GM21390 (cell line): ENCODE data around the gene GAS1.

Experiments
- ATAC-seq: cut with Tn5 transposase; IDR thresholded peaks from one replicate; pipeline ENCODE4 v1.9.1; 2021; ENCODE audit not compliant: unreplicated experiment

Gene GAS1

GRCh38 chr9:86947146-86948073 lies at the start of gene GAS1:
Gene GAS1, minus strand, starts transcription at chr9:86947506. Its CDS starts 727 bp downstream, at chr9:86946779.
- peak; percentile 53 for ATAC-seq

- no peak for ATAC-seq
These were observed 46.9 kb upstream of the GAS1 start for GRCh38 chr9:86994231-86994630.

GRCh38 chr9:86993830-86994229 lies 46.5 kb upstream of the GAS1 start:
- no peak for ATAC-seq

- no peak for ATAC-seq
These were observed 43.8 kb upstream of the GAS1 start for GRCh38 chr9:86991077-86991476.

- no peak for ATAC-seq
These were observed 43.0 kb upstream of the GAS1 start for GRCh38 chr9:86990290-86990689.

GRCh38 chr9:86987900-86988299 lies 40.6 kb upstream of the GAS1 start:
- no peak for ATAC-seq

- no peak for ATAC-seq
These were observed 37.9 kb upstream of the GAS1 start for GRCh38 chr9:86985132-86985647.

- no peak for ATAC-seq
These were observed 36.4 kb upstream of the GAS1 start for GRCh38 chr9:86983620-86984259.

- ATAC-seq: no peak
These were observed 35.9 kb upstream of the GAS1 start for GRCh38 chr9:86983249-86983619.

GRCh38 chr9:86980802-86981201 lies 33.5 kb upstream of the GAS1 start:
- ATAC-seq: no peak

GRCh38 chr9:86979657-86980056 lies 32.4 kb upstream of the GAS1 start:
- no peak for ATAC-seq

GRCh38 chr9:86978922-86979474 lies 31.7 kb upstream of the GAS1 start:
- no peak for ATAC-seq

- ATAC-seq: no peak
These were observed 31.1 kb upstream of the GAS1 start for GRCh38 chr9:86978413-86978812.

- no peak for ATAC-seq
These were observed 30.0 kb upstream of the GAS1 start for GRCh38 chr9:86977205-86977835.

GRCh38 chr9:86975606-86976005 lies 28.3 kb upstream of the GAS1 start:
- no peak for ATAC-seq

- ATAC-seq: no peak
These were observed 27.7 kb upstream of the GAS1 start for GRCh38 chr9:86975036-86975435.

- no peak for ATAC-seq
These were observed 27.1 kb upstream of the GAS1 start for GRCh38 chr9:86974421-86974820.

- no peak for ATAC-seq
These were observed 24.4 kb upstream of the GAS1 start for GRCh38 chr9:86971742-86972141.

- ATAC-seq: no peak
These were observed 21.1 kb upstream of the GAS1 start for GRCh38 chr9:86968258-86968920.

GRCh38 chr9:86966852-86967511 lies 19.7 kb upstream of the GAS1 start:
- no peak for ATAC-seq
